Upper lobe of right lung (tissue), 1 donor: ENCODE data around the gene ZAR1. TPM values are rescaled to one million over a fixed set of nuclear protein-coding genes. Genes with fewer than 3 reads are reported as not detected.

Source experiments
- ATAC-seq: fragments of 200-7000 bp; cut with Tn5 transposase; one replicate; pipeline ENCODE4 v1.9.1; 2020; ENCODE audit warnings: mild to moderate bottlenecking, moderate library complexity
- DNase-seq: peaks from one replicate; pipeline ENCODE4 v3.0.0-alpha.2; 2020
- H3K27ac ChIP-seq: fragments of 200-600 bp; one replicate; pipeline ENCODE4 v1.8.0; 2022
- H3K27me3 ChIP-seq: fragments of 200-600 bp; one replicate; pipeline ENCODE4 v1.8.0; 2022; ENCODE audit warnings: mild to moderate bottlenecking
- H3K36me3 ChIP-seq: fragments of 200-600 bp; one replicate; pipeline ENCODE4 v1.8.0; 2022
- H3K4me1 ChIP-seq: fragments of 200-600 bp; one replicate; pipeline ENCODE4 v1.8.0; 2022
- H3K4me3 ChIP-seq: fragments of 200-600 bp; one replicate; pipeline ENCODE4 v1.8.0; 2022; ENCODE audit warnings: mild to moderate bottlenecking
- H3K9me3 ChIP-seq: fragments of 200-600 bp; one replicate; pipeline ENCODE4 v1.8.0; 2022
- CTCF ChIP-seq: fragments of 200-600 bp; IDR thresholded peaks from one replicate; pipeline ENCODE4 v1.8.0; 2022; ENCODE audit warnings: antibody characterized with exemption
- intact Hi-C: fragments of 100-400 bp; cut with DNase I; formaldehyde crosslinking; loops from one replicate; pipeline ENCODE4 v1.11.0; 2022
- total RNA-seq: library from RNA; stranded (reverse); fragmentation: NEBNext Ultra II Directional; extraction: Animal tissue kit (Norgen Biotek cat#: 25700); gene quantifications from one replicate; pipeline ENCODE4 v1.2.1, GENCODE V29; 2021
- donor health status: DM: no; HTN: yes; CAD: no; lungs with severe emphysema.

The ZAR1 gene
- total RNA-seq, 1 donor from 2014 or later, result 0.55 TPM

- peaks cover 94% of the 10 kb centered on the region for H3K36me3 ChIP-seq
These were observed 13.4 kb downstream of the ZAR1 start for GRCh38 chr4:48503233-48504025.

GRCh38 chr4:48504026-48504330 lies 13.9 kb downstream of the ZAR1 start:
- Histone ChIP-seq H3K36me3 (peaks cover 94% of the 10 kb centered on the region), H3K27me3 (no peaks in the 10 kb centered on the region), H3K4me3 (no peak overlapping the region), H3K4me1 (no peaks in the 10 kb centered on the region), H3K27ac (no peak overlapping the region), H3K9me3 (no peaks in the 10 kb centered on the region)
- no peak for ATAC-seq
- DNase-seq, result no peak
- no peak for TF ChIP-seq CTCF
- intact Hi-C loops, result no loop called here

More at GRCh38 chr4:48503233-48504025, 13.4 kb downstream of the ZAR1 start:
- no peaks in the 10 kb centered on the region for H3K4me1 ChIP-seq
- intact Hi-C loops, result no loop called here
- H3K9me3 ChIP-seq, result no peaks in the 10 kb centered on the region
- no peak overlapping the region for H3K4me3 ChIP-seq
- ATAC-seq (no peak), DNase-seq (no peak)
- no peak for TF ChIP-seq CTCF
- no peak overlapping the region for H3K27ac ChIP-seq
- H3K27me3 ChIP-seq, result no peaks in the 10 kb centered on the region

GRCh38 chr4:48504352-48504751 lies 14.3 kb downstream of the ZAR1 start:
- ATAC-seq (no peak), DNase-seq (no peak)
- intact Hi-C loops, result no loop called here
- Histone ChIP-seq H3K9me3 (no peaks in the 10 kb centered on the region), H3K27ac (no peak overlapping the region), H3K4me3 (no peak overlapping the region), H3K36me3 (peaks cover 94% of the 10 kb centered on the region), H3K27me3 (no peaks in the 10 kb centered on the region), H3K4me1 (no peaks in the 10 kb centered on the region)
- TF ChIP-seq CTCF, result no peak

GRCh38 chr4:48506716-48507115 lies 16.7 kb downstream of the ZAR1 start:
- no peak for ATAC-seq
- Histone ChIP-seq H3K9me3 (no peaks in the 10 kb centered on the region), H3K27me3 (no peaks in the 10 kb centered on the region), H3K36me3 (peaks cover 94% of the 10 kb centered on the region), H3K4me3 (no peak overlapping the region), H3K27ac (no peak overlapping the region), H3K4me1 (no peaks in the 10 kb centered on the region)
- DNase-seq, result no peak
- intact Hi-C loops, result no loop called here
- TF ChIP-seq CTCF, result no peak

- H3K4me1 ChIP-seq, result no peaks in the 10 kb centered on the region
- H3K36me3 ChIP-seq, result peaks cover 98% of the 10 kb centered on the region
- intact Hi-C loops, result no loop called here
- no peak for DNase-seq
- TF ChIP-seq CTCF, result no peak
- no peak overlapping the region for H3K27ac ChIP-seq
- no peak overlapping the region for H3K4me3 ChIP-seq
- no peaks in the 10 kb centered on the region for H3K9me3 ChIP-seq
- ATAC-seq, result no peak
- H3K27me3 ChIP-seq, result no peaks in the 10 kb centered on the region
These were observed 19.5 kb downstream of the ZAR1 start for GRCh38 chr4:48509543-48509942.

GRCh38 chr4:48518143-48518542 lies 28.1 kb downstream of the ZAR1 start:
- intact Hi-C loops, result no loop called here
- no peaks in the 10 kb centered on the region for H3K9me3 ChIP-seq
- no peak for DNase-seq
- no peaks in the 10 kb centered on the region for H3K27me3 ChIP-seq
- H3K4me3 ChIP-seq, result no peak overlapping the region
- H3K27ac ChIP-seq, result no peak overlapping the region
- H3K4me1 ChIP-seq, result no peaks in the 10 kb centered on the region
- peaks cover 91% of the 10 kb centered on the region for H3K36me3 ChIP-seq
- TF ChIP-seq CTCF, result no peak
- no peak for ATAC-seq
